Measurements from ENCODE around the gene HSD17B11. TPM values are rescaled to one million over a fixed set of nuclear protein-coding genes. Genes with fewer than 3 reads are reported as not detected.
"Not testable (repeated sequence)": the region's sequence is repeated elsewhere in the genome, so short reads cannot be mapped to it uniquely, and the experiment has no call there.

Gene HSD17B11
- total RNA-seq, 1 donor from 2014 or later = 23.2 TPM

GRCh38 chr4:87310691-87311335, 80.2 kb downstream of the HSD17B11 start:
- no peak for DNase-seq (ENCODE audit: extremely low read depth, low read depth, low spot score)

- DNase-seq (ENCODE audit: extremely low read depth, low read depth, low spot score) = no peak
These were observed 81.4 kb downstream of the HSD17B11 start for GRCh38 chr4:87309625-87310024.

- DNase-seq (ENCODE audit: extremely low read depth, low read depth, low spot score) = no peak
These were observed 84.9 kb downstream of the HSD17B11 start for GRCh38 chr4:87306056-87306455.

- no peak for DNase-seq (ENCODE audit: extremely low read depth, low read depth, low spot score)
These were observed 85.4 kb downstream of the HSD17B11 start for GRCh38 chr4:87305562-87305961.

- no peak for DNase-seq (ENCODE audit: extremely low read depth, low read depth, low spot score)
These were observed 86.1 kb downstream of the HSD17B11 start for GRCh38 chr4:87304745-87305432.

- DNase-seq (ENCODE audit: extremely low read depth, low read depth, low spot score) = no peak
These were observed 91.1 kb downstream of the HSD17B11 start for GRCh38 chr4:87299898-87300297.

DNA sequence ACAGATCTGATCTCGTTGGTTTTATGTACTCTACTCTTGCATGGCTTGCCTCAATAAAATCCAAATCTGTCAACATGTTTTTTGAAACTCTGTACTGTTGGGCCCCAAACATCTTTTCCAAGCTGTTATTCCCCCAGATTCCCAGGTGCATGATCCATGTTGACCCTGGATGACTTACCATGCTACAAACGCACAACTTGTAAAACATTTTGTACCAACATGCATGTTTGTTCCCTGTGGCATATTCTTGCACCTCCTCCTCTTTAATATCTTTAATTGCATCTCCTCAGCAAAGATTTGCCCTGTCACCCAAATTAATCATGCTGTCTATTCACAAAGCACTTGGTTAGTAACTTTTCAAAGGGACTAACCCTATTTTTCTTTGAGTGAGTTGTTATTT, 92.6 kb downstream of the HSD17B11 start:
- no peak for DNase-seq (ENCODE audit: extremely low read depth, low read depth, low spot score)

DNA sequence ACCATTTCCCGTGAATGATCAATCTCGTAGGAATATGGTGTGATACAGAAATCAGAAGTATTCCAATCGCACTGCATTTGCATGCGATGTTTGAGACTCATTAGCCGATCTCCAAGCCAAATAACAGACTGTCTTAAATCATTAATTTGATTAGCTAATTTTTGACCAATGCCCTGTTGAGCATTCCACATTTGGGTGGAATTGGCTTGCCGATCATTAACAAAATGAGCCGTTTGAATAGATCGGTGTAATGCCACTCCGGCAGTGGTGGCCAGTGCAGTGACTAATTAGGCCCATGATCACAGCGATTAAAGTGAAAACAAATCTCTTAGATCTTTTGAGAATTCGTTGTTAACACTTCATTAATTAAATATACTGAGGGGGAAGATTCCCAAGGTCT, 96.1 kb downstream of the HSD17B11 start:
- DNase-seq (ENCODE audit: extremely low read depth, low read depth, low spot score) = not testable (repeated sequence)

DNA sequence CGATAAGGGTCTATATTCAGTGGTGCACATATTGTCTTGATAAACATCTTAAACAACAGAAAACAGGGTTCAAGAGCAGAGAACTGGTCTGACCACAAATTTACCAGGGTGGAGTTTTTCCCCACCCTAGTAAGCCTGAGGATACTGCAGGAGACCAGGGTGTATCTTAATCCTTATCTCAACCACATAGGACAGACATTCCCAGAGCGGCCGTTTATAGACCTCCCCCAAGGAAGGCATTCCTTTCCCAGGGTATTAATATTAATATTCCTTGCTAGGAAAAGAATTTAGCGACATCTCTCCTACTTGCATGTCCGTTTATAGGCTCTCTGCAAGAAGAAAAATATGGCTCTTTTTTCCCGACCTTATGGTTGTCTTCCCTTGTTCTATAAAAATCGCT, 97.1 kb downstream of the HSD17B11 start:
- not testable (repeated sequence) for DNase-seq (ENCODE audit: extremely low read depth, low read depth, low spot score)

GRCh38 chr4:87286970-87287369, 104.0 kb downstream of the HSD17B11 start:
- DNase-seq (ENCODE audit: extremely low read depth, low read depth, low spot score) = no peak

Other genes with a start within 250 kb of the HSD17B11 start
- gene KLHL8, start 170.6 kb downstream of the HSD17B11 start, total RNA-seq = 2.9 and 5.1 TPM in 2 replicates
- gene HSD17B13, start 68.3 kb downstream of the HSD17B11 start, total RNA-seq = not detected in 2 replicates
- gene NUDT9, start 31.4 kb upstream of the HSD17B11 start, total RNA-seq = 17.4 and 20.8 TPM in 2 replicates
- 0.41 TPM in 1 of 2 replicates, not detected in the other for gene SPARCL1, start 138.2 kb upstream of the HSD17B11 start, total RNA-seq
- gene DSPP, start 217.3 kb upstream of the HSD17B11 start, total RNA-seq = not detected in 2 replicates

Data from glomerular endothelial cell (primary cell).